HS-5 (cell line): ENCODE data around the gene C1orf159.

Experiments used
- DNase-seq: peaks from one replicate; pipeline ENCODE4 v3.0.0-alpha.2; 2012; ENCODE audit warnings: low read depth

C1orf159 gene

GRCh38 chr1:1038694-1039093 lies 77.2 kb downstream of the C1orf159 start:
- no peak for DNase-seq

DNA sequence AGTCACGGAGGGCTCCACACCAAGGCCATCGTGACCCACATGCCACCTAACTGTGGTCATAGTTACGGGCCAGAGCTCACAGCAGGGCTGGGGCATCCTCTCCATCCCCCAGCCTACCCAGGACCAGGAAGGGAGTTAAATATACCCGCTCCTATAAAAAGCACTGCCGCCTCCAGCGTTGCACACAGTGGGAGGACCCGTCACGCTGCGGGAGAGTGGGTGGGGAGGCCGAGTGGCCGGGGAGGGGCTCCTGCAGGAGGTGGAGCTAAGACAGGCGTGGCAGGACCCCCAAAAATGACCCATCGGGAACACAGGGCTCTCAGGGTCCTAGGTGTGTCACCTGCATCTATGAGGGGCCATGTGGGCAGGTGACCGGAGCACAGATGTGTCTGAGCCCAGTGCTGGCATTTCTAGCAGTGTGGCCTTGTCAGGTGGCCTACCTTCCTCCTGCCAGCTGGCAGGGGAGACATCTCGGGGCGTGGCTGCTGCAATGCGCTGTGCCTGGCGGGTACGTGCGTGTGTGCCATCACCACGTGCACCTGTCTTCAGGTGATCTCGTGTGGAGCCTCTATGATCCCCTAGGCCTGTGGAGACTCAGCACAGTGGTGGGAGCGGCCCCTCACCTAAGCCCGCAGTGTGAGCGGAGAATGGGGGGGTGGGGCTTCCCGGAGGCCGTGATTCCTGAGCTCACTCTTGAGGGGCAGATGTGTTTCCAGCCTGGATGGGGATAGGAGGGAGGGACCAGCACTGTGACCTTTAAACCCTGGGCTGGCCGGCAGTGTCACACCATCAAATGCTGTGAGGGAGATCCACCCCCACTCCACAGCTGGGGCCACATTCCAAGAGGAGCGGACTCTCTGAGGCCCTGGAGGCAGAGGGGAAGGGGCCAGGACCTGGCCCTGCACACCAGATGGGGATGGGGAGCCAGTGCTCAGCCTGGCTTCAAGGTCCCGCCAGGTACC lies 78.2 kb downstream of the C1orf159 start:
- no peak for DNase-seq

- no peak for DNase-seq
Measured at GRCh38 chr1:1035291-1035943, 80.5 kb downstream of the C1orf159 start.

DNA sequence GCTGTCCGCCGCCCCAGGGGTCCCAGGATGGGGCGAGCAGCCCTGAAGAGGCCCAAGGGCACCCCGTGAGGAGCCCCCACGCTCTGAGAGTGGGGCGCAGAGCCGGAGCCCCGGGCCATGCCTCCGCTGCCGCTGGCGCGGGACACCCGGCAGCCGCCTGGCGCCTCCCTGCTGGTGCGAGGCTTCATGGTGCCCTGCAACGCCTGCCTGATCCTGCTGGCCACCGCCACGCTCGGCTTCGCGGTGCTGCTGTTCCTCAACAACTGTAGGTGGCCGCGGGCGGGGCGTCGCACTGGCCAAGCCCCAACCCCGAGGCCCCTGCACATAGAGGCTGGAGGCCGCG lies 81.5 kb downstream of the C1orf159 start:
- DNase-seq, result no peak

- DNase-seq, result no peak
Measured at GRCh38 chr1:1033731-1034438, 82.0 kb downstream of the C1orf159 start.

DNA sequence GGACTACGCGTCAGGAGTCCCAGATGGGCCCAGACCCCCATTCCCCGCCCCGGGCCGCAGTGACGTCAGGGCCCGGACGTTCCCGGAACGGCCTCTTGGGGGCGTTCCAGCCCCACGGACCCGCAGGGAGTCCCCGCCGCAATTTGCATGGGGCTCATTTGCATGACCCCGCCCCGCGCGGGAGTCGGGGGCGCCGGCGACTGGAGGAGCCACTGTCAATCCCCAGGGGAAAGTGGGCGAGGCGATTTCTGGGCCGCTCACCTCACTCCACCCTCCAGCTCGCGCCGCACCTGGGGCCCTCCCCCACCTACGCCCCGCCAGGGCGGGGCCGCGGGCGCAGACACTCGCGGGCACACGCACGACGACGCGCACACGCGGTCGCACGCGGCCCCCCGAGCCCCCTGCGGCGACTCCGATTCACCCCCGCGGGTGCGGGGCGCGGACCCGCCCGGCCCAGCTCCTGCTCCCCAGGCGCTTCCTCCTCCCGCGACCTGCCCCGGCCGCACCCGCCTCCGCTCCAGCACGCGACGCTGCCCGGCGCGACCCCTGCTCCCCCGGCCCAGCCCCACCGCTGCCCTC lies 82.8 kb downstream of the C1orf159 start:
- no peak for DNase-seq

- DNase-seq, result no peak
Measured at GRCh38 chr1:1032424-1032823, 83.5 kb downstream of the C1orf159 start.
